Measurements from ENCODE around the gene ABHD2.

DNA sequence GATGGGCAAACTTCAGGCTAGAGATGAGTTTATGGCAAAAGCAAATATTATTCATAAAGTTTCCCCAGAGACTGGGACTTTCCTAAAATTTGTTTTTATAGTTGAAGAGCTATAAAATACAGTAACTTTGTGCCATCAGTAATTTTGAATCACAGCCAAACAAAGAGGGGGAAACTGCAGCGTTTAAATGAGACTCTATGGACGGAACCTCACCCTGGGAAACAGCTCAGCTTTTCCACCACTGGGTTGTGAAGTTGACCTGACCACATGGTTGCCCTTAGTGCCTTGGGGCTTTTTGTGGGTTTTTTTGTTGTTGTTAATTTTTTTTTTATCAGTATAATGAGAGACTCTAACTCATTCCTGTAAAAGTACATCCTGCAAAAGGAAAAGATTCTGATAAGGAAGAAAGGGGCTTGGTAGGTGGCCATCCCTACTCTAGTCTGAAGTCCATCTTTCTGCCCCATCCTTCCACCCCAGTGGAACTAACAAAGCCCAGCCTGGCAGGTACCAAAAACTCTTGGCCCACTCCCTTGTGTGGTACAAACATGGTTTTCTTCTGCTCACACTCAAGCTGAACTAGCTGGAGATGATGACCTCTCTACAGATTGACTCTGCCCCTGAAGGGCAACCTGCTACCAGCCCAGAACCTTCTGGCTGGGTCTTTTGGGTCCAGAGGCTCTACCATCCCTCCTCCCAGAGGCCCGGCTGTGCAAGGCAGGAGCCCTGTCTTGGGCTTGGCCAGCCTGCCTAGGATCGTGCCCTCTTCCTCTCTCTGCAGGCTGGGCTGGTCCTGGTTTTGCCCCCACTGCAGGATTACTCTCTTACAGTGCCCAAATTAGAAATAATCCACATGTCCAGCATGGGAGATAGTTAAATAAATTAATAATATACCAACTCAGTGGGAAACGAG, 92.0 kb downstream of the ABHD2 start:
- TF ChIP-seq, protein P1, sequence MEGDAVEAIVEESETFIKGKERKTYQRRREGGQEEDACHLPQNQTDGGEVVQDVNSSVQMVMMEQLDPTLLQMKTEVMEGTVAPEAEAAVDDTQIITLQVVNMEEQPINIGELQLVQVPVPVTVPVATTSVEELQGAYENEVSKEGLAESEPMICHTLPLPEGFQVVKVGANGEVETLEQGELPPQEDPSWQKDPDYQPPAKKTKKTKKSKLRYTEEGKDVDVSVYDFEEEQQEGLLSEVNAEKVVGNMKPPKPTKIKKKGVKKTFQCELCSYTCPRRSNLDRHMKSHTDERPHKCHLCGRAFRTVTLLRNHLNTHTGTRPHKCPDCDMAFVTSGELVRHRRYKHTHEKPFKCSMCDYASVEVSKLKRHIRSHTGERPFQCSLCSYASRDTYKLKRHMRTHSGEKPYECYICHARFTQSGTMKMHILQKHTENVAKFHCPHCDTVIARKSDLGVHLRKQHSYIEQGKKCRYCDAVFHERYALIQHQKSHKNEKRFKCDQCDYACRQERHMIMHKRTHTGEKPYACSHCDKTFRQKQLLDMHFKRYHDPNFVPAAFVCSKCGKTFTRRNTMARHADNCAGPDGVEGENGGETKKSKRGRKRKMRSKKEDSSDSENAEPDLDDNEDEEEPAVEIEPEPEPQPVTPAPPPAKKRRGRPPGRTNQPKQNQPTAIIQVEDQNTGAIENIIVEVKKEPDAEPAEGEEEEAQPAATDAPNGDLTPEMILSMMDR (IDR thresholded peaks at IDR 0.05; ENCODE audit: low read length) = no peak
- no peak for TF ChIP-seq EZH2 (optimal IDR thresholded peaks at IDR 0.05; ENCODE audit: low read depth, low read length)

Data from MM.1S (cell line).